ENCODE results near the gene KRT27.
"Not testable (repeated sequence)": the region's sequence is repeated elsewhere in the genome, so short reads cannot be mapped to it uniquely, and the experiment has no call there.

The KRT27 gene

GRCh38 chr17:40755231-40755630 is 27.1 kb downstream of the KRT27 start, which contains the start of gene KRT25:
TSS of gene KRT25 (minus strand) at chr17:40755331. CDS start at chr17:40755271, 60 bp downstream.
- DNase-seq (ENCODE audit: low read depth): no peak

GRCh38 chr17:40753804-40754203 is 28.5 kb downstream of the KRT27 start:
- DNase-seq (ENCODE audit: low read depth): no peak

- no peak for DNase-seq (ENCODE audit: low read depth)
Measured at GRCh38 chr17:40751065-40751464, 31.3 kb downstream of the KRT27 start.

GRCh38 chr17:40750391-40750790 is 32.0 kb downstream of the KRT27 start:
- no peak for DNase-seq (ENCODE audit: low read depth)

- DNase-seq (ENCODE audit: low read depth): not testable (repeated sequence)
Measured at GRCh38 chr17:40748666-40749065, 33.7 kb downstream of the KRT27 start.

GRCh38 chr17:40738553-40738952 is 43.8 kb downstream of the KRT27 start:
- no peak for DNase-seq (ENCODE audit: low read depth)

- DNase-seq (ENCODE audit: low read depth): no peak
Measured at GRCh38 chr17:40735016-40735415, 47.3 kb downstream of the KRT27 start.

GRCh38 chr17:40734018-40734417 is 48.3 kb downstream of the KRT27 start:
- DNase-seq (ENCODE audit: low read depth): no peak

- DNase-seq (ENCODE audit: low read depth): no peak
Measured at GRCh38 chr17:40730970-40731369, 51.4 kb downstream of the KRT27 start.

GRCh38 chr17:40727447-40728231 is 54.7 kb downstream of the KRT27 start:
- DNase-seq (ENCODE audit: low read depth): peak; percentile 28

- no peak for DNase-seq (ENCODE audit: low read depth)
Measured at GRCh38 chr17:40726919-40727318, 55.4 kb downstream of the KRT27 start.

Measured in amniotic epithelial cell (primary cell).